Thymus (tissue), 11 donors: ENCODE results near the gene TSHZ1. TPM values are rescaled to one million over a fixed set of nuclear protein-coding genes. Genes with fewer than 3 reads are reported as not detected.

Experiments
- DNase-seq, 9 donors: peaks; one replicate each; pipeline ENCODE4 v3.0.0-alpha.2; 2013; ENCODE audit warnings: low spot score in 9 of 9, low read depth in 6 of 9, missing footprints in 1 of 9
- H3K27ac ChIP-seq, 2 donors: one replicate each; pipeline ENCODE4 v1.5.1; 2013; ENCODE audit warnings: control low read depth in 1 of 2, low read depth in 1 of 2, low read length in 1 of 2, mild to moderate bottlenecking in 1 of 2, moderate library complexity in 1 of 2
- H3K27me3 ChIP-seq, 2 donors: one replicate each; pipeline ENCODE4 v1.5.1; 2013; ENCODE audit warnings: low read length in 1 of 2; ENCODE audit not compliant: control insufficient read depth in 2 of 2, insufficient read depth in 1 of 2
- H3K36me3 ChIP-seq, 2 donors: one replicate each; pipeline ENCODE4 v1.5.1; 2013; ENCODE audit warnings: low read length in 1 of 2, mild to moderate bottlenecking in 1 of 2, moderate library complexity in 1 of 2; ENCODE audit not compliant: control insufficient read depth in 2 of 2, insufficient read depth in 2 of 2
- H3K4me1 ChIP-seq, 2 donors: one replicate each; pipeline ENCODE4 v1.5.1; 2013; ENCODE audit warnings: low read length in 2 of 2; ENCODE audit not compliant: control insufficient read depth in 2 of 2, insufficient read depth in 2 of 2
- H3K4me3 ChIP-seq, 2 donors: one replicate each; pipeline ENCODE4 v1.5.1; 2013; ENCODE audit warnings: low read length in 2 of 2, control low read depth in 1 of 2, mild to moderate bottlenecking in 1 of 2
- H3K9me3 ChIP-seq, 2 donors: one replicate each; pipeline ENCODE4 v1.5.1; 2013; ENCODE audit warnings: low read length in 1 of 2, mild to moderate bottlenecking in 1 of 2; ENCODE audit not compliant: control insufficient read depth in 2 of 2, insufficient read depth in 1 of 2
- WGBS: extraction: QIAGEN DNeasy Blood & Tissue Kit; methylation state at CpG from one replicate; pipeline ENCODE4 v1.1.7; 2013; 5-methylcytosine and 5-hydroxymethylcytosine counted together
- polyA plus RNA-seq: library from polyadenylated mRNA; stranded (reverse); fragments of 200-250 nt; gene quantifications from one replicate; pipeline ENCODE4 v1.2.3, GENCODE V29; 2013
- total RNA-seq: library from RNA; stranded (reverse); fragments of 120-200 nt; gene quantifications from one replicate; pipeline ENCODE4 v1.2.4, GENCODE V29; 2013
- donor health status: healthy.

TSHZ1 gene
- total and polyA plus RNA-seq, 2 donors: 7.4 to 10.2 TPM

- Histone ChIP-seq H3K9me3 (no peaks in the 10 kb centered on the region), H3K27ac (no peak overlapping the region), H3K27me3 (no peaks in the 10 kb centered on the region), H3K36me3 (peaks cover 32 to 37% of the 10 kb centered on the region in 2 donors), H3K4me1 (no peaks in the 10 kb centered on the region), H3K4me3 (no peak overlapping the region)
- WGBS: 97% methylated on average over 4 of the region's 4 CpGs
- no peak for DNase-seq
Measured at GRCh38 chr18:75289761-75290160, 79.2 kb downstream of the TSHZ1 start.

DNA sequence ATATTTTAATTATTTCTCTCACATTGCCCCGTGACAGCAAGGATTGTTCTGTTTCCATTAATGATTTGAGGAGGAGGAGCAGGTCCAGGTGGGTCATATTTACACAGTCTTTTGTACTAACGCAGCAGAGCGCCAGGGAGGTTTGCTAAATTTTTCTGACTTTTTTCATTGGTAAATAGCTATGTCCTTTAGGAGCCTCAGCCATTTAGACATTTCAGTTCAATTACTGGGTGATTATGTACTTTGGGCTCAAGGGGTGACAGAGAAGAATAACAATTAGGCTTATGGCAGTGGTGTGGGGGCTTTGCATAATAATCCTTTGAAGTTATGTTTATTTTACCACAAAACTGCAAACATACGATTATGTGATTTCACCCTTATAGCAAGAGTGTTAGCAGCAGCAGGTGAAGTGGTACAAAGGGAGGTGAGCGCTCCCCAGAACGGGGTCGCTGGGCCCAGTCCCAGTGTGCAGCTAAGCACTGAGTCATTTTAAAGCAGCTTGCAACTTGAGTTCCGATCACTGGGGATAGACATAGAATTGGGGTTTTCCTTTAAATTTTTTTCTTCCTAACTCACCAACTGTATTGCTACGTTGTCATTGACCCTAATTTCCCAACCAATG is 80.3 kb downstream of the TSHZ1 start:
- DNase-seq: no peak
- 98% methylated on average over 9 of the region's 9 CpGs for WGBS
- peaks cover 28 to 31% of the 10 kb centered on the region in 2 donors for H3K36me3 ChIP-seq
- no peaks in the 10 kb centered on the region for H3K4me1 ChIP-seq
- no peaks in the 10 kb centered on the region for H3K27me3 ChIP-seq
- H3K4me3 ChIP-seq: no peak overlapping the region
- H3K9me3 ChIP-seq: no peaks in the 10 kb centered on the region
- no peak overlapping the region for H3K27ac ChIP-seq

- WGBS: 98% methylated on average over 9 of the region's 9 CpGs
- no peak for DNase-seq
- H3K27me3 ChIP-seq: no peaks in the 10 kb centered on the region
Measured at GRCh38 chr18:75291460-75291859, 80.9 kb downstream of the TSHZ1 start.

GRCh38 chr18:75293591-75293990 is 83.0 kb downstream of the TSHZ1 start:
- WGBS: 91% methylated on average over 9 of the region's 9 CpGs
- Histone ChIP-seq H3K27me3 (no peaks in the 10 kb centered on the region), H3K27ac (no peak overlapping the region), H3K36me3 (peaks cover under 1 to 4% of the 10 kb centered on the region in 2 donors), H3K4me1 (no peaks in the 10 kb centered on the region), H3K9me3 (no peaks in the 10 kb centered on the region), H3K4me3 (no peak overlapping the region)
- DNase-seq: no peak

More at GRCh38 chr18:75291460-75291859, 80.9 kb downstream of the TSHZ1 start:
- Histone ChIP-seq H3K9me3 (no peaks in the 10 kb centered on the region), H3K36me3 (peaks cover 22 to 25% of the 10 kb centered on the region in 2 donors), H3K27ac (no peak overlapping the region), H3K4me3 (no peak overlapping the region), H3K4me1 (no peaks in the 10 kb centered on the region)

- H3K27me3 ChIP-seq: no peaks in the 10 kb centered on the region
- H3K4me3 ChIP-seq: no peak overlapping the region
- WGBS: 94% methylated on average over 8 of the region's 8 CpGs
- no peaks in the 10 kb centered on the region for H3K4me1 ChIP-seq
- no peaks in the 10 kb centered on the region for H3K9me3 ChIP-seq
- H3K27ac ChIP-seq: peak overlapping the region in 1 of 2 donors; percentile 18
- no peak for DNase-seq
- H3K36me3 ChIP-seq: no peaks in the 10 kb centered on the region
Measured at GRCh38 chr18:75297731-75298130, 87.1 kb downstream of the TSHZ1 start.

DNA sequence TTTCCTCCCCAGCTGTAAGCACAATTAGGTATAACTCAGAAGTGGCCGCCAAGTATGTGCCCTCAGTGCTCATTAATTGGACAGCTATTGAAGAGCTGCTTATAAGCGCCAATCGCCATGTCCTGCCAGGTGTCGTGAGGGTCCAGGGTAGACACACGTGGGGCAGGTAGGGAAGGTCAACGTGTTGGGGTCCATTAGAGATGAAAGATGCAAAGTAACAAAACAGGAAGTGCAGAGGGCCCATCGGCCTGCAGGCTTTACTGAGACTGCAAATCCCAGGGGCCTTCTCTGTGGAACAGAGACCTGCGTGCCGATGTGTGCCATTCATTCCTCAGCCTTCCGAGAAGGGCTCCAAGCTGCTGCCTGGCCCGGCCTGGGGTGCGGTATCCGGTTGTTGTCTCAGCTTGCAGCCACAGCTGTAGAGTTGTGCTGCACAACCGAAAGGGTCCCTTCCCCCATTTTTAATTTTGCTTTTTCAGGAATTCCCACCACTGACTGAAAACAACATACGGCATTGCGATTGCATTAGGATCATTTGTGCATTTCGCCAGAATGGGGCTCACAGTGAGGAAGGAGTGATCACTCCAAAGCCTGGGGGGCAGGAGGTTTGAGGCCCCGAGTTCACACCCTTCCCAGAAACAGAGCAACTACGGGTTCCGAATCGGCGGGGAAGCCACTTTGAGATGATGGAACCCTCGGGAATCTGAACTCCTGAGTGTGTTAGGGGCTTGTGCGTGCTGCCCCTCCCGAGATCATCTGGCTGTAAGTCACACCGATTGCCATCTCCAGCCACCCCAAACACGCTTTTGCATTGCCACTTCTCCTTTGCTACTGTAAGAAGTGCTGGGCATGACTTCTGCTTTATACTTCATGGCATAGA is 94.3 kb downstream of the TSHZ1 start:
- no peak for DNase-seq
- 89% methylated on average over 27 of the region's 27 CpGs for WGBS
- H3K27ac ChIP-seq: no peak overlapping the region

DNA sequence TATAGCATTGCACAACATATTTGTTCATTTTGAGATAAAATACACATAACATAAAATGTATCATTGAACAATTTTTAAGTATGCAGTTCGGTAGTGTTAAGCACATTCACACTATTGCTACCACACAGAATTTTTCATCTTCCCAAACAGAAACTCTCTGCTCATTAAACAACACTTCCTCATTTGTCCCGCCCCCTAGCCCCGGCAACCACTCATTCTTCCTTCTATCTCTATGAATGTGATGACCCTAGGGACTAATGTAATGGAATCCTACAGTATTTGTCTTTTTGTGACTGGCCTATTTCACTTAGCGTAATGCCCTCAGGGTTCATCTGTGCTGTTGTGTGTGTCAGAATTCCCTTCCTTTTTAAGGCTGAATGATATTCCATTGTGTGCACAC is 95.4 kb downstream of the TSHZ1 start:
- 93% methylated on average over 4 of the region's 4 CpGs for WGBS
- DNase-seq: no peak
- Histone ChIP-seq H3K27ac (no peak overlapping the region), H3K27me3 (no peaks in the 10 kb centered on the region), H3K4me3 (no peak overlapping the region), H3K9me3 (peaks cover 0 to 13% of the 10 kb centered on the region in 2 donors), H3K36me3 (no peaks in the 10 kb centered on the region), H3K4me1 (no peaks in the 10 kb centered on the region)

More for the DNA sequence above, 94.3 kb downstream of the TSHZ1 start:
- Histone ChIP-seq H3K36me3 (no peaks in the 10 kb centered on the region), H3K4me3 (no peak overlapping the region), H3K9me3 (peaks cover 0 to 7% of the 10 kb centered on the region in 2 donors), H3K27me3 (no peaks in the 10 kb centered on the region), H3K4me1 (no peaks in the 10 kb centered on the region)

DNA sequence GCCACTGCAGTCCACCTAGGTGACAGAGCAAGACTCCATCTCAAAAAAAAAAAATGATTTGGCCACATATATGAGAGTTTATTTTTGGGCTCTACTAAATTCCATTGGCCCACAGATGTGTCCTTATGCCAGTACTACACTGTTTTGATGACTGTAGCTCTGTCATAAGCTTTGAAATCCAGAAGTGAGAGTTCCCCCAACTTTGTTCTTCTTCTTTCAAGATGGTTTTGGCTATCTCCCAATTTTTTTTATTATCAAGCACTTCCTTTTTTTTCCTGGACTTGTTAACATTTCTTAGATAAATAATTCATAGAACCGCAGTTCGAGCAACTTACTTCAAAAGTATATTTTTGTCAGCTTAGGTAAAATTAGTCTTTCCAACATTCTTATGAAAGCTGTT is 96.9 kb downstream of the TSHZ1 start:
- peaks cover 0 to 13% of the 10 kb centered on the region in 2 donors for H3K9me3 ChIP-seq
- no peaks in the 10 kb centered on the region for H3K36me3 ChIP-seq
- peak in 1 of 9 donors; percentile 3 for DNase-seq
- H3K27ac ChIP-seq: no peak overlapping the region
- no peak overlapping the region for H3K4me3 ChIP-seq
- 82% methylated on average over 2 of the region's 2 CpGs for WGBS
- no peaks in the 10 kb centered on the region for H3K4me1 ChIP-seq
- no peaks in the 10 kb centered on the region for H3K27me3 ChIP-seq

DNA sequence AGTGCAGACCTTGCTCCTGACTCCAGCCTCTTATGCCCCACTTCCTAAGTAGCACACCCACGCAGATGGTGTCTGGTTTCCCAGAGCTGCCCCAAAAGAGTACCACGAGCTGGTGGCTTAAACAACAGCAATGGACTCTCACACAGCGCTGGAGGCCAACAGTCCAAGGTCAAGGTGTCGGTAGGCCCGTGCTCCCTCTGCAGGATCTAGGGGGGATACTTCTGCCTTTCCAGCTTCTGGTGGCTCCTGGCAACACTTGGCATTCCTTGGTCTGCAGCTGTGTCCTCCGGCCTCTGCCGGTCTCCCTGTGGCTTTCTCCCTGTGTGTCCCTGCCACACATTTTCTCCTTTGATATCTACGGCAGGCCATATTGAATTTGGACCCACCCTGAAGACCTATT is 99.0 kb downstream of the TSHZ1 start:
- 85% methylated on average over 8 of the region's 8 CpGs for WGBS
- peaks cover 0 to 9% of the 10 kb centered on the region in 2 donors for H3K9me3 ChIP-seq
- no peak overlapping the region for H3K4me3 ChIP-seq
- H3K4me1 ChIP-seq: no peaks in the 10 kb centered on the region
- no peaks in the 10 kb centered on the region for H3K27me3 ChIP-seq
- no peak overlapping the region for H3K27ac ChIP-seq
- DNase-seq: no peak
- no peaks in the 10 kb centered on the region for H3K36me3 ChIP-seq
